ENCODE data around the gene VPS26A.

GRCh38 chr10:69123747-69124562 lies at the start of gene VPS26A:
- TF ChIP-seq CTCF (conservative IDR thresholded peaks at IDR 0.05; ENCODE audit: low read depth, low read length), result no peak
- no peak for TF ChIP-seq EZH2phosphoT487 (IDR thresholded peaks at IDR 0.05; ENCODE audit: borderline replicate concordance, low read length)

Data from PC-3 (cell line).